ENCODE results near the gene RYR1. TPM values are rescaled to one million over a fixed set of nuclear protein-coding genes. Genes with fewer than 3 reads are reported as not detected.
A peak's percentile ranks its signal among the peaks of the same experiment; 100 is the strongest.

RYR1 gene
- total RNA-seq, 6 experiments from 2014 or later = 0.12 to 1.1 (median 0.49) TPM

- Histone ChIP-seq H3K27ac (no peak overlapping the region), H3K4me1 (no peaks in the 10 kb centered on the region), H3K4me3 (no peak overlapping the region), H3K27me3 (no peaks in the 10 kb centered on the region), H3K36me3 (no peaks in the 10 kb centered on the region), H3K9me3 (no peaks in the 10 kb centered on the region)
- DNase-seq (no peak), ATAC-seq (no peak)
- TF ChIP-seq CTCF (IDR thresholded peaks at IDR 0.05) (no peak), POLR2A (IDR thresholded peaks at IDR 0.05) (no peak)
- intact Hi-C loops (cut with DNase I) = loop anchor here in 1 of 2 donors (10.0 kb wide), 1 partner anchor 225 kb away; no protein-coding TSS in a partner anchor
- 33% methylated on average over 1 of the region's 1 CpG for WGBS (ENCODE audit: insufficient coverage, low coverage, low lambda C conversion rate, missing lambda C conversion rate)
Observed at GRCh38 chr19:38399537-38399936, 34.0 kb upstream of the RYR1 start.

- Histone ChIP-seq H3K9me3 (no peaks in the 10 kb centered on the region), H3K4me1 (no peaks in the 10 kb centered on the region), H3K4me3 (no peak overlapping the region), H3K27me3 (no peaks in the 10 kb centered on the region), H3K27ac (no peak overlapping the region), H3K36me3 (no peaks in the 10 kb centered on the region)
- DNase-seq (no peak), ATAC-seq (no peak)
- 68% methylated on average over 5 of the region's 5 CpGs for WGBS (ENCODE audit: insufficient coverage, low coverage, low lambda C conversion rate, missing lambda C conversion rate)
- TF ChIP-seq CTCF (IDR thresholded peaks at IDR 0.05) = no peak
- no peak for TF ChIP-seq POLR2A (IDR thresholded peaks at IDR 0.05)
- intact Hi-C loops (cut with DNase I) = no loop called here
Observed at GRCh38 chr19:38400361-38400760, 33.1 kb upstream of the RYR1 start.

GRCh38 chr19:38401148-38401547, 32.3 kb upstream of the RYR1 start:
- H3K27me3 ChIP-seq = no peaks in the 10 kb centered on the region
- TF ChIP-seq POLR2A (IDR thresholded peaks at IDR 0.05) (no peak), CTCF (IDR thresholded peaks at IDR 0.05) (no peak)
- no peaks in the 10 kb centered on the region for H3K4me1 ChIP-seq
- no peaks in the 10 kb centered on the region for H3K9me3 ChIP-seq
- no peaks in the 10 kb centered on the region for H3K36me3 ChIP-seq
- DNase-seq = no peak
- no peak overlapping the region for H3K4me3 ChIP-seq
- intact Hi-C loops (cut with DNase I) = no loop called here
- 65% methylated on average over 3 of the region's 3 CpGs for WGBS (ENCODE audit: insufficient coverage, low coverage, low lambda C conversion rate, missing lambda C conversion rate)
- no peak for ATAC-seq
- H3K27ac ChIP-seq = no peak overlapping the region

- Histone ChIP-seq H3K4me3 (peak overlapping the region; percentile 22 to 93 (median 91)), H3K4me1 (no peaks in the 10 kb centered on the region), H3K27ac (no peak overlapping the region), H3K36me3 (peaks cover 0 to 8% (median 0%) of the 10 kb centered on the region in 4 donors), H3K9me3 (no peaks in the 10 kb centered on the region), H3K27me3 (no peaks in the 10 kb centered on the region)
- 7% methylated on average over 14 of the region's 18 CpGs for WGBS (ENCODE audit: insufficient coverage, low coverage, low lambda C conversion rate, missing lambda C conversion rate)
- ATAC-seq = no peak
- intact Hi-C loops (cut with DNase I) = no loop called here
- DNase-seq = no peak
- TF ChIP-seq POLR2A (IDR thresholded peaks at IDR 0.05) = no peak
- no peak for TF ChIP-seq CTCF (IDR thresholded peaks at IDR 0.05)
Observed at GRCh38 chr19:38402623-38402966, 30.9 kb upstream of the RYR1 start.

All from right lobe of liver (tissue), 6 donors.